CMK (cell line): Measurements from ENCODE around the gene MUC12.
"Not testable (repeated sequence)": the region's sequence is repeated elsewhere in the genome, so short reads cannot be mapped to it uniquely, and the experiment has no call there.

Experiments
- DNase-seq: peaks from one replicate; pipeline ENCODE4 v3.0.0-alpha.2; 2010; ENCODE audit warnings: low read depth

The MUC12 gene, protein sequence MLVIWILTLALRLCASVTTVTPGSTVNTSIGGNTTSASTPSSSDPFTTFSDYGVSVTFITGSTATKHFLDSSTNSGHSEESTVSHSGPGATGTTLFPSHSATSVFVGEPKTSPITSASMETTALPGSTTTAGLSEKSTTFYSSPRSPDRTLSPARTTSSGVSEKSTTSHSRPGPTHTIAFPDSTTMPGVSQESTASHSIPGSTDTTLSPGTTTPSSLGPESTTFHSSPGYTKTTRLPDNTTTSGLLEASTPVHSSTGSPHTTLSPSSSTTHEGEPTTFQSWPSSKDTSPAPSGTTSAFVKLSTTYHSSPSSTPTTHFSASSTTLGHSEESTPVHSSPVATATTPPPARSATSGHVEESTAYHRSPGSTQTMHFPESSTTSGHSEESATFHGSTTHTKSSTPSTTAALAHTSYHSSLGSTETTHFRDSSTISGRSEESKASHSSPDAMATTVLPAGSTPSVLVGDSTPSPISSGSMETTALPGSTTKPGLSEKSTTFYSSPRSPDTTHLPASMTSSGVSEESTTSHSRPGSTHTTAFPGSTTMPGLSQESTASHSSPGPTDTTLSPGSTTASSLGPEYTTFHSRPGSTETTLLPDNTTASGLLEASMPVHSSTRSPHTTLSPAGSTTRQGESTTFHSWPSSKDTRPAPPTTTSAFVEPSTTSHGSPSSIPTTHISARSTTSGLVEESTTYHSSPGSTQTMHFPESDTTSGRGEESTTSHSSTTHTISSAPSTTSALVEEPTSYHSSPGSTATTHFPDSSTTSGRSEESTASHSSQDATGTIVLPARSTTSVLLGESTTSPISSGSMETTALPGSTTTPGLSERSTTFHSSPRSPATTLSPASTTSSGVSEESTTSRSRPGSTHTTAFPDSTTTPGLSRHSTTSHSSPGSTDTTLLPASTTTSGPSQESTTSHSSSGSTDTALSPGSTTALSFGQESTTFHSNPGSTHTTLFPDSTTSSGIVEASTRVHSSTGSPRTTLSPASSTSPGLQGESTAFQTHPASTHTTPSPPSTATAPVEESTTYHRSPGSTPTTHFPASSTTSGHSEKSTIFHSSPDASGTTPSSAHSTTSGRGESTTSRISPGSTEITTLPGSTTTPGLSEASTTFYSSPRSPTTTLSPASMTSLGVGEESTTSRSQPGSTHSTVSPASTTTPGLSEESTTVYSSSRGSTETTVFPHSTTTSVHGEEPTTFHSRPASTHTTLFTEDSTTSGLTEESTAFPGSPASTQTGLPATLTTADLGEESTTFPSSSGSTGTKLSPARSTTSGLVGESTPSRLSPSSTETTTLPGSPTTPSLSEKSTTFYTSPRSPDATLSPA (N-terminal part only)

DNA sequence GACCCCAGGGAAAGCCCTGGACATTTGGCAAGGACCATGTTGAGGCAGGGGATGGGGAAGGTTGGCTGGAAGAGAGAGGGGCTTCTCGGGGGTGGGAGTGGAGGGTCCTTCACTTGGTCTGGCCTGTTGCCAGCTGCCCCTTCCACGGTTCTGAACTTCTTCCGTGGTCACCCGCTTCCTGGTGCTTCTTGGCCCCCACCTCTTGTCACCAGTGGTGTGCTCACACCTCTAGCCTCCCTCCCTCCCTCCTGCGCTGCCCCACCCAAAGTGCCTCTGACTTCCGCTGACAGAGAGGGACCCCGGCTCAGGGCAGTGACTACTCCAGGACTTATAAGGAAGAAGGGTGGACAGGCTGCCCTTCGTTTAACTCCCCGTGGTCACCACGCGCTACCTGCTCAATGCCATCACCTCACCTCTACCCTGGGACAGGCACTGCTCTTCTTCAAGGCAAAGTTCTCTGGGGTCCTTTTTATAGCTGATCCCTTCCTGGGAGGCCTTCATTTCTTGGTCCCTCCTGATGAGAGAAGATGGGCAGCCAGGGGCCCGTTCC, at the start of gene MUC12:
Gene MUC12 (plus strand): TSS at position 500 of the 550 bp plus-strand sequence. CDS start 58 bp downstream, outside the sequence.
- no peak for DNase-seq

GRCh38 chr7:100919779-100920437, 49.5 kb upstream of the MUC12 start:
- DNase-seq, result not testable (repeated sequence)

DNA sequence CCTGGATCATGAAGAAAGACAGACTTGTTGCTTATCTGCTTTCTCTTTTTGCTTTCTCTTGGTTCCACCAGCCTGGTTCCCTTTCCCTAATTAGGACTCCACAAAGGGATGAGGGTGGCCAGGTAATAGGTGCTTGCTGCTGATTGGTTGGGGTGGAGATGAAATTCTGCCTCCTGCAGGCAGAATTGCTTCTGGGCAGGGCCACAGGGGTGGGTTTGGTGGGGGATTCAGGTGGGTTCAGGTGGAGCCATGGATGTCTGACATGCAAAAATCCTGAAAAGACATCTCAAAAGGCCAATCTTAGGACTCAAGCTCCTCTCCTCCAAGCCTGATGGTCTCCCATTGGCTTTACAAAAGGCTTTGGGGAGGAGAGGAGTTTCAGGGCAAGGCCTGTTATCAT, 48.3 kb upstream of the MUC12 start:
- DNase-seq, result no peak

DNA sequence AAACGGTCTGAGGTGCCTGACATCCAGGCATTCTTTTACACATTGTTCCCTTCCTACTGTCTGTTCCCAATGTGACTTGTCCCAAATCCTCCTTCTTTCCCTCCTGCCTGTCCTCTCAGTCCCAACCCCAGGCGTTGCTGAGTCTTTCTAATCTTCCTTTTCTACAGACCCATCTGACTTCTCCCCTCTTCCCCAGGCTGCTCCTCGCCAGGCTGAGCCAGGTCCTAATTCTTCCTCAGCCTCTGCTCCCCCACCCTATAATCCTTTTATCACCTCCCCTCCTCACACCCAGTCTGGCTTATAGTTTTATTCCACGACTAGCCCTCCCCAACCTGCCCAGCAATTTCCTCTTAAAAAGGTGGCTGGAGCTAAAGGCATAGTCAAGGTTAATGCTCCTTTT, 45.7 kb upstream of the MUC12 start:
- not testable (repeated sequence) for DNase-seq

GRCh38 chr7:100929808-100930174, 39.6 kb upstream of the MUC12 start:
- DNase-seq, result no peak

- no peak for DNase-seq
Observed at GRCh38 chr7:100933734-100934133, 35.6 kb upstream of the MUC12 start.

DNA sequence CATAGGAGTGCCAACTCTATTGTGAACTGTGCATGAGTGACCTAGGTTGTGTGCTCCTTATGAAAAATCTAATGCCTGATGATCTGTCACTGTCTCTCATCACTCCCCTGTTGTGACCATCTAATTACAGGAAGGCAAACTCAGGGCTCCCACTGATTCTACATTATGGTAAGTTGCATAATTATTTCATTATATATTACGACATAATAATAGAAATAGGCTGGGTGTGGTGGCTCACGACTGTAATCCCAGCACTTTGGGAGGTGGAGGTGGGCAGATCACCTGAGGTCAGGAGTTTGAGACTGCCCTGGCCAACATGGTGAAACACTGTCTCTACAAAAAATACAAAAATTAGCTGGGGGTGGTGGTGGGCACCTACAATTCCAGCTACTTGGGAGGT, 34.0 kb upstream of the MUC12 start:
- DNase-seq, result not testable (repeated sequence)

DNA sequence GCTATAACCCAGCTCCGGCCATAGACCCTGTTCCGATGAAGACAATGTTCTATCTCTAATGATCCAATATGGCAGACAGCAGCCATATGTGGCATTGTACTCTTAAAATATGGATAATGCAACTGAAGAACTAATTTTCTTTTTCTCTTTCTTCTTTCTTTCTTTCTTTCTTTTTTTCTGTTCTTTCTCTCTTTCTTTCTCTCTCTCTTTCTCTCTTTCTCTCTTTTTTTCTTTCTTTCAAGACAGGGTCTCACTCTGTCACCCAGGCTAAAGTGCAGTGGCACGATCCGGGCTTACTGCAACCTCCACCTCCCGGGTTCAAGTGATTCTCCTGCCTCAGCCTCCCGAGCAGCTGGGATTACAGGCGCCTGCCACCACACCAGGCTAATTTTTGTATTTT, 33.2 kb upstream of the MUC12 start:
- not testable (repeated sequence) for DNase-seq

DNA sequence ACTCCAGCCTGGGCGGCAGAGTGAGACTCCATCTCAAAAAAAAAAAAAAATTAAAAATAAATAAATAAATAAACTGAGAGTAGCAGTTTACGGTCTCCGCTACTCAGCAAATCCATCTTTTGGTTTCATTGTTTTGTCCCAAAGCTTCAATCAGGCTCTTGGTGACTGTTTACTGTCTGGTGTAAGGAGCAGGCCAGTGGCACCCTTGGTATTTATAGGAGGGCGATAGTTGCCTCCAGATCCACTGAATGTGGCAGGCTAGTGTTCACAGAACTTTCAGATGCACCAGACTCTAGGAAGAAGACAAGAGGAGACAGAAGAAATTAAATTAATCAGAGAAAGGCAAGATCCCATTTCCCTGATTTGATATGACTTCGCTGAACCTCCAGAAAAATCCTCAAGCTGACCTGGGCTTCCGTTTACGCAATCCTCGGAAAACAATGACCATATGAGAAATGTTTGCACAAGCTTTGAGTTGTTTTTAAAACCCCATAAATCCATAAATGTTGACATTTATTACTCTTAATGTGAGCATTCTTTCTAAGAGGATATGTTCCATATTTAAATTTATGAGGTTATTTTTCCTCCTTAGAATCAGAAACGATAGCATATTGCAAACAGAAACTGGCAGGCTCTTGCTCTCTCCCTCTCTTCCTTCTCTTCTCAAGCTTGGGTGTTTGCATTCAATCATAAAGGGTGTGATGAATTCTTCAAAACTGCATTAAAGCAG, 27.2 kb upstream of the MUC12 start:
- no peak for DNase-seq

DNA sequence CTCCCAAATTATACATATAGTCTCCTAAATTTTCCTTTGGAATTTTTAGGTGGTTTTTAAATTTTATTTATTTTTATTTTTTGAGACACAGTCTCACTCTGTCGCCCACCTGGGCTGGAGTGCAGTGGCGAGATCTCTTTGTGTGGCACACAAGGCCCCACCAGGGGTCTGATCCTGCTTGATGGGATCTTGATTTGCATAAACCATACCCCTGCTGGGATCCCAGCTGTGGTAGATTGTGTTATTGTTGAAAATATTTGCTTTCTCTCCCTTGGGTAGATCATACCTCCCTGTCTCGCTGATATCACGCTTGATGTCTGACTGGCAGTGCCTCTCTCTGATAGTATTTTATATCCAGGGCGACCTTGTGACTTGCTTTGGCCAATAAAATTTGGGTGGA, 25.7 kb upstream of the MUC12 start:
- DNase-seq, result no peak

- DNase-seq, result no peak
Observed at GRCh38 chr7:100944138-100944537, 25.2 kb upstream of the MUC12 start.

DNA sequence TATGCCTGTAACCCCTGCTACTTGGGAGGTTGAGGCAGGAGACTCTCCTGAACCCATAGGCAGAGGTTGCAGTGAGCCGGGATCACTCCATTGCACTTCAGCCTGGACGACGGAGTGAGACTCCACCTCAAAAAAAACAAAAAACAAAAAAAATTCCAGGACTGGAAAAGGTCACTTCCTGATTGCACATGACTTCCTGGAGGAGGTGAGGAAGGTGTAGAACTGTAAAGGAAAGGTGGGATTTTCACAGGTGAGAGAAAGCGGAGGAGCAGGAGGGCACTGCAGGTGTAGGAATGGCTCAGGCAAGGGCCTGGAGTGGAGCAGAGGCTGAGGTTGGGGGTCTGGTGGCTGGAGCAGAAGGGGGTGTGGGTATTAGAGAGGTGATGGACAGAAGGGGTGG, 23.3 kb upstream of the MUC12 start:
- no peak for DNase-seq

DNA sequence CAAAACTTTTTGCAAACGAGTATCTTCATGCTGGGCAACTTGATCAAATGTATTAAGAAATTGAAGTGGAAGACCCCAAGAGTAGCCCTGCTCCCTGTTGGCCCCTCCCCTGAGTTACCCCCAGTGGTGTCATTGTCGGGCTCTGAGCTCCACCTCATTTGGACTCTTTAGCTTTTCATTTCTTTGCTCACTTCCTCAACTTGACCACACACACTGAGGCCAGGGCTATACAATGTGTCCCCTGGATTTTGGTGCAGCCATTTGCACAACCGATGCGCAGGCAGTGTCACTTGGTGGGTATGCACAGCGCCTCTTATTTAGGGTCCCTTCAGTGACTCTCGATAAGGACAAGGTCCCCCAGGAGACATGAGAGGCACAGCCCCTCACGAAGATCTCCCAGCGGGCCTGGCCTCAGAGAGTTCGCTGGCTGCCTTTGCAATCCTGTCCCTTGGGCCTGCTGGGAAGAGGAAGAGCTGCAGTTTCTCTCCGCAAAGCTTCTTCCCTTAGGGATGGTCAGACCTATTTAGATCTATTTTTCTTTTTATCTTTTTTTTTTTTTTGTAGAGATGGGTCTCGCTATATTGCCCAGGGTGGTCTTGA, 22.5 kb upstream of the MUC12 start:
- DNase-seq, result no peak

- no peak for DNase-seq
Observed at GRCh38 chr7:100947792-100948191, 21.6 kb upstream of the MUC12 start.

DNA sequence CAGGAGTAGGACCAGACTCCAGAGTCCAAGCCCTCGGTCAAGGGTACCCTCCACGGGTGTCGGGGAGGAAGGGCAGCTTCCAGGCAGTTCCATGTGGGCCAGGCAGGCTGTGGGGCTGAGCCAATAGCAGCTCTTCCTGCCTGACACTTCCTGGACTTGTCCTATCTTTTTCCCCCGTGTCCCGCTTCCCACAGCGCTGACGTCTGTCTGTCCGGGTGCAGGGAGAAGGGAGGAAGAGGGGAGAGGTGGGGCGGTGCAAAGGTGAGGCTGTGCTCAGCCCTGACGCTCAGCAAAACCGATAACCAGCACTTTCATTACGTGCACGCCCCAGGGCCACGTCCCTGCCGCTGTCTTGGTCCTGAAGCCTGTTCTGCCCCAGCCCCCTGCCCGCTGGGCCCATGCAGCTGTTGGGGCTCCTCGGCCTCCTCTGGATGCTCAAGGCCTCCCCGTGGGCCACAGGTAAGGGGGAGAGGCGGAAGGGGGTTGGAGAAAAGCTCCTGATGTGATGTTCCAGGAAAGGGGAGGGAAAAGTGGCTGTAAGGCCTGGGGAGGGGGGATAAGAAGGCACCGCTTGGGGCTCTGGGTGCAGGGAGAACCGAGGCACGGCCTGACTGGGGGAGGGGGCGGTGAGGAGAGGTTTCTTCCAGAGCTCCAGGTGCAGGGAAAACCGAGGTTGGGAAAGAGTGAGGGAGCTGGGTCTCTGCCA, 20.0 kb upstream of the MUC12 start, which contains the start of gene MUC3A:
Gene MUC3A (plus strand): TSS at position 308 of the 706 bp plus-strand sequence. CDS start 91 bp downstream, at position 399.
- DNase-seq, result no peak

GRCh38 chr7:100949933-100950443, 19.4 kb upstream of the MUC12 start:
- no peak for DNase-seq

DNA sequence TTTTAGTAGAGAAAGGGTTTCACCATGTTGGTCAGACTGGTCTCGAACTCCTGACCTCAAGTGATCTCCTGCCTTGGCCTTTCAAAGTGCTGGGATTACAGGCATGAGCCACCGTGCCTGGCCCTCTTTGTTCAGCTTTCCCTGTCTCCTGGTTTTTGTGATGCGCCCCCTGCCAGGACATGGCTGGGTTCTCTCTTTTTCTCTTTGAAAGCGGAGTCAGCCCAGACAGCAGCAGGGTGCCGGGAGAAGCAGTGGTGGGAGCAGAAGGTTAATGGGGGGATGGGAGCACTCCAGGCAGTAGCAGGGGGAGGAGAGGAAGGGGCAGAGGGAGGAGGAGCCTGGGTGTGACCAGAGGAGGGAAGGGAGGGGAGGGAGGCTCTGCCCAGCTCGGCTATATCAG, 18.2 kb upstream of the MUC12 start:
- DNase-seq, result no peak

DNA sequence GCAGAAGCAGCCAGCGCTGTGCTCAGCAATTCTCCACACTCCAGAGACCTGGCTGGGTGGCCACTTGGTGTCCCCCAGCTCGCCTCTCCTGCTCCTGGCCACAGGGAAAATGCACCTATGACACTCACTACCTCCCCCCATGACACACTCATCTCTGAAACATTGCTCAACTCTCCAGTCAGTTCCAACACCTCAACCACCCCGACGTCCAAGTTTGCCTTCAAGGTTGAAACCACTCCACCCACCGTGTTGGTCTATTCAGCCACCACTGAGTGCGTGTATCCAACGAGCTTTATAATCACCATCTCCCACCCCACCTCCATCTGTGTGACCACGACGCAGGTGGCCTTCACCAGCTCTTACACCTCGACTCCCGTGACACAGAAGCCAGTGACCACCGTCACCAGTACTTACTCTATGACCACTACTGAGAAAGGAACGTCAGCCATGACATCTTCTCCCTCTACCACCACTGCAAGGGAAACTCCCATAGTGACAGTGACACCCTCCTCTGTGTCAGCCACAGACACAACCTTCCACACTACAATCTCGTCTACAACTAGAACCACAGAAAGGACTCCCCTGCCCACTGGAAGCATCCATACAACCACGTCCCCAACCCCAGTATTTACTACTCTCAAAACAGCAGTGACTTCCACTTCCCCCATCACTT, 17.3 kb upstream of the MUC12 start:
- DNase-seq, result no peak

- no peak for DNase-seq
Observed at GRCh38 chr7:100952641-100953040, 16.7 kb upstream of the MUC12 start.
